ENCODE measurements around the gene MALRD1. TPM values are rescaled to one million over a fixed set of nuclear protein-coding genes. Genes with fewer than 3 reads are reported as not detected.

The MALRD1 gene
- total and polyA plus RNA-seq, 2 experiments from 2014 or later = 17.8 to 52.6 TPM

DNA sequence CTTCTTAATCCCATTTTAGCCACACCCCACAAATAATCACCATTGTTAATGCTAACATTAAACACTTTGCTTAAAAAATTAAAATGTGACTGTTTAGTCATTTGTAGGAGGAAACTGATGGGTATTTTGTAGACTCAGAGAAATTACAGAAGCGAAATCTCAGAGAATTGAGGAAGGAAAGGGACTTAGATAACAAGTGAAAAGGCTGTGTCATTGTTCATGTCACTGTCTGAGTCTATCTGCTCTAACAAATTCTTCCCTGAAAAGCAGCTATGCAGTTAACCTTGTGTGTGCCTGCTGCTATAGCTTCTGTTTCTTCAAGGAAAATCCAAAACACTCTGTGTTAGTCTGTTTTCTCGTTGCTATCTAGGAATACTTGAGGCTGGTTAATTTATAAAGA lies 726.7 kb downstream of the MALRD1 start:
- TF ChIP-seq, protein P1, sequence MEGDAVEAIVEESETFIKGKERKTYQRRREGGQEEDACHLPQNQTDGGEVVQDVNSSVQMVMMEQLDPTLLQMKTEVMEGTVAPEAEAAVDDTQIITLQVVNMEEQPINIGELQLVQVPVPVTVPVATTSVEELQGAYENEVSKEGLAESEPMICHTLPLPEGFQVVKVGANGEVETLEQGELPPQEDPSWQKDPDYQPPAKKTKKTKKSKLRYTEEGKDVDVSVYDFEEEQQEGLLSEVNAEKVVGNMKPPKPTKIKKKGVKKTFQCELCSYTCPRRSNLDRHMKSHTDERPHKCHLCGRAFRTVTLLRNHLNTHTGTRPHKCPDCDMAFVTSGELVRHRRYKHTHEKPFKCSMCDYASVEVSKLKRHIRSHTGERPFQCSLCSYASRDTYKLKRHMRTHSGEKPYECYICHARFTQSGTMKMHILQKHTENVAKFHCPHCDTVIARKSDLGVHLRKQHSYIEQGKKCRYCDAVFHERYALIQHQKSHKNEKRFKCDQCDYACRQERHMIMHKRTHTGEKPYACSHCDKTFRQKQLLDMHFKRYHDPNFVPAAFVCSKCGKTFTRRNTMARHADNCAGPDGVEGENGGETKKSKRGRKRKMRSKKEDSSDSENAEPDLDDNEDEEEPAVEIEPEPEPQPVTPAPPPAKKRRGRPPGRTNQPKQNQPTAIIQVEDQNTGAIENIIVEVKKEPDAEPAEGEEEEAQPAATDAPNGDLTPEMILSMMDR (IDR thresholded peaks at IDR 0.05; ENCODE audit: poor library complexity) = no peak
- TF ChIP-seq EZH2phosphoT487 (IDR thresholded peaks at IDR 0.05; ENCODE audit: low read depth, severe bottlenecking, unreplicated experiment) (no peak), EZH2 (IDR thresholded peaks at IDR 0.05; ENCODE audit: borderline replicate concordance) (no peak)
- no peaks in the 10 kb centered on the region for H4K20me1 ChIP-seq (ENCODE audit: insufficient read depth, poor library complexity, severe bottlenecking)
- H3K27ac ChIP-seq = no peak overlapping the region
- no peaks in the 10 kb centered on the region for H3K9me2 ChIP-seq (replicated peaks; ENCODE audit: insufficient read depth)
- H3K4me1 ChIP-seq (ENCODE audit: insufficient read depth) = no peaks in the 10 kb centered on the region
- H3K4me2 ChIP-seq = no peak overlapping the region
- DNase-seq (ENCODE audit: low spot score) = no peak
- H3K27me3 ChIP-seq = no peaks in the 10 kb centered on the region
- H2AFZ ChIP-seq = no peak overlapping the region
- H3K36me3 ChIP-seq (replicated peaks; ENCODE audit: insufficient read depth, low read depth) = no peaks in the 10 kb centered on the region
- 62% methylated on average over 2 of the region's 2 CpGs for WGBS (ENCODE audit: low lambda C conversion rate, missing lambda C conversion rate)
- H3K79me2 ChIP-seq = no peaks in the 10 kb centered on the region
- H3K4me3 ChIP-seq = no peak overlapping the region
- no peaks in the 10 kb centered on the region for H3K9me3 ChIP-seq (ENCODE audit: low read depth)

DNA sequence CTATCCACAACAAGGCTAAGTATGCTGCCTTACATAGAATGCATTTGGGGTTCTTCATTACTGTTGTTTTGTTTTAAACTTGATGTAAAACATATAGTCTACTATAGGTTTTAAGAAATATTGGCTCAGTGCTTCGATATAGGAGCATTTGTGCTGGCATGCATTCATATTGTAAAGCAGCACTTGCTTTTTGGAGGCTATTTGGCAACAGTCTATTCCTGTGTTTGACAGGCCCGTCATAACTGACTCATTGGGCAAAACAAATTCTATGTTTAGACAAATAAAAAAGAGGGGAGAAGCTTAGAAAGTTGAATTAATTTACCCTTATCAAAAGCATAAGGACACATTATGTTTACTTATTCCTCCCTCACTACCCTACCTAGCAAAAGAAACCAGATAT lies 729.2 kb downstream of the MALRD1 start:
- Histone ChIP-seq H3K4me2 (no peak overlapping the region), H3K4me1 (ENCODE audit: insufficient read depth) (no peaks in the 10 kb centered on the region), H3K36me3 (replicated peaks; ENCODE audit: insufficient read depth, low read depth) (no peaks in the 10 kb centered on the region), H3K79me2 (no peaks in the 10 kb centered on the region), H4K20me1 (ENCODE audit: insufficient read depth, poor library complexity, severe bottlenecking) (no peaks in the 10 kb centered on the region), H3K9me2 (replicated peaks; ENCODE audit: insufficient read depth) (no peaks in the 10 kb centered on the region), H2AFZ (no peak overlapping the region), H3K9me3 (ENCODE audit: low read depth) (no peaks in the 10 kb centered on the region), H3K4me3 (no peak overlapping the region), H3K27ac (no peak overlapping the region), H3K27me3 (no peaks in the 10 kb centered on the region)
- no peak for TF ChIP-seq EZH2phosphoT487 (IDR thresholded peaks at IDR 0.05; ENCODE audit: low read depth, severe bottlenecking, unreplicated experiment)
- TF ChIP-seq EZH2 (IDR thresholded peaks at IDR 0.05; ENCODE audit: borderline replicate concordance) = no peak
- TF ChIP-seq, protein P1 (IDR thresholded peaks at IDR 0.05; ENCODE audit: poor library complexity) = no peak
- 55% methylated on average over 2 of the region's 2 CpGs for WGBS (ENCODE audit: low lambda C conversion rate, missing lambda C conversion rate)
- no peak for DNase-seq (ENCODE audit: low spot score)

DNA sequence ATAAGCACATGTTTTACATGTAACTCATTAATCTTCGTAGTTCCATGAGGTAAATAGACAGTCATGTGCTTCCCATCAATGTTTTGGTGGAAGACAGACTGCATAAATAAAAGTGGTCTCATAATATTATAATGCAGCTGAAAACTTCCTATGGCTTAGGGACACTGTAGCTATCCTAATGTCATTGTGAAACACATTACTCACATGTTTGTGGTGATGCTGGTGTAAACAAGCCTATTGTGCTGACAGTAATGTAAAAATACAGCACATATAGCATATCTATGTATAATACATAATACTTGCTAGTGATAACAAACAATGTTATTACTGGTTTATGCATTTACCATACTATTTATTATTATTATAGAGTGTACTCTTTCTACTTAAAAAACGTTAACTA lies 730.4 kb downstream of the MALRD1 start:
- H3K27me3 ChIP-seq = no peaks in the 10 kb centered on the region
- no peak overlapping the region for H3K27ac ChIP-seq
- no peaks in the 10 kb centered on the region for H4K20me1 ChIP-seq (ENCODE audit: insufficient read depth, poor library complexity, severe bottlenecking)
- TF ChIP-seq EZH2 (IDR thresholded peaks at IDR 0.05; ENCODE audit: borderline replicate concordance) (no peak), EZH2phosphoT487 (IDR thresholded peaks at IDR 0.05; ENCODE audit: low read depth, severe bottlenecking, unreplicated experiment) (no peak)
- TF ChIP-seq, protein P1 (IDR thresholded peaks at IDR 0.05; ENCODE audit: poor library complexity) = no peak
- H3K4me1 ChIP-seq (ENCODE audit: insufficient read depth) = no peaks in the 10 kb centered on the region
- H2AFZ ChIP-seq = no peak overlapping the region
- H3K9me2 ChIP-seq (replicated peaks; ENCODE audit: insufficient read depth) = no peaks in the 10 kb centered on the region
- H3K79me2 ChIP-seq = no peaks in the 10 kb centered on the region
- 67% methylated on average over 2 of the region's 2 CpGs for WGBS (ENCODE audit: low lambda C conversion rate, missing lambda C conversion rate)
- H3K4me3 ChIP-seq = no peak overlapping the region
- no peak for DNase-seq (ENCODE audit: low spot score)
- no peak overlapping the region for H3K4me2 ChIP-seq
- H3K36me3 ChIP-seq (replicated peaks; ENCODE audit: insufficient read depth, low read depth) = no peaks in the 10 kb centered on the region
- H3K9me3 ChIP-seq (ENCODE audit: low read depth) = no peaks in the 10 kb centered on the region
